Liver (tissue), 9 donors: Measurements from ENCODE around the gene HIP1. TPM values are rescaled to one million over a fixed set of nuclear protein-coding genes. Genes with fewer than 3 reads are reported as not detected.
A peak's percentile ranks its signal among the peaks of the same experiment; 100 is the strongest.

Source experiments
- DNase-seq: peaks from one replicate; pipeline ENCODE4 v3.0.0-alpha.2; 2017; ENCODE audit warnings: low spot score
- H3K27ac ChIP-seq, 2 donors: one replicate each; pipeline ENCODE4 v1.7.0; 2013; ENCODE audit warnings: inconsistent platforms in 2 of 2, low read length in 2 of 2, control low read depth in 1 of 2, low read depth in 1 of 2, mild to moderate bottlenecking in 1 of 2
- H3K27me3 ChIP-seq, 4 donors: one replicate each; pipeline versions ENCODE4 v1.6.1 to v1.7.0; 2013; ENCODE audit warnings: low read length in 3 of 4, inconsistent platforms in 1 of 4, mild to moderate bottlenecking in 1 of 4, moderate library complexity in 1 of 4; ENCODE audit not compliant: control insufficient read depth in 4 of 4, insufficient read depth in 4 of 4
- H3K36me3 ChIP-seq, 4 donors: one replicate each; pipeline versions ENCODE4 v1.6.1 to v1.7.0; 2013; ENCODE audit warnings: low read length in 3 of 4, mild to moderate bottlenecking in 3 of 4, low read depth in 1 of 4, moderate library complexity in 1 of 4; ENCODE audit not compliant: control insufficient read depth in 4 of 4, insufficient read depth in 3 of 4
- H3K4me1 ChIP-seq, 4 donors: one replicate each; pipeline versions ENCODE4 v1.6.1 to v1.7.0; 2013; ENCODE audit warnings: low read length in 3 of 4, mild to moderate bottlenecking in 3 of 4, moderate library complexity in 1 of 4; ENCODE audit not compliant: control insufficient read depth in 4 of 4, insufficient read depth in 4 of 4
- H3K4me3 ChIP-seq, 3 donors: one replicate each; pipeline versions ENCODE4 v1.6.1 to v1.7.0; 2013; ENCODE audit warnings: low read length in 3 of 3, control low read depth in 1 of 3, low read depth in 1 of 3, mild to moderate bottlenecking in 1 of 3
- H3K9ac ChIP-seq, 2 donors: one replicate each; pipeline ENCODE4 v1.7.0; 2013; ENCODE audit warnings: low read length in 2 of 2, mild to moderate bottlenecking in 2 of 2, moderate library complexity in 2 of 2, control low read depth in 1 of 2, low read depth in 1 of 2
- H3K9me3 ChIP-seq, 4 donors: one replicate each; pipeline versions ENCODE4 v1.6.1 to v1.7.0; 2013; ENCODE audit warnings: low read length in 3 of 4; ENCODE audit not compliant: control insufficient read depth in 4 of 4
- ATF3 ChIP-seq: IDR thresholded peaks from 2 replicates; pipeline ENCODE4 v1.6.1; 2016; ENCODE audit warnings: antibody characterized with exemption
- EGR1 ChIP-seq, 2 donors: IDR thresholded peaks; 2 replicates each; pipeline ENCODE4 v1.6.1; 2016 to 2018; ENCODE audit warnings: antibody characterized with exemption in 2 of 2, low read depth in 2 of 2
- FOXA1 ChIP-seq: IDR thresholded peaks from 2 replicates; pipeline ENCODE4 v1.6.1; 2016; ENCODE audit warnings: antibody characterized with exemption
- FOXA2 ChIP-seq: IDR thresholded peaks from 2 replicates; pipeline ENCODE4 v1.6.1; 2016; ENCODE audit warnings: antibody characterized with exemption
- GABPA ChIP-seq, 2 donors: IDR thresholded peaks in 1 of 2; conservative IDR thresholded peaks in 1 of 2; 2 replicates each; pipeline ENCODE4 v1.6.1; 2016; ENCODE audit warnings: antibody characterized with exemption in 2 of 2, mild to moderate bottlenecking in 1 of 2, moderate library complexity in 1 of 2
- HNF4A ChIP-seq, 2 donors: conservative IDR thresholded peaks; 2 replicates each; pipeline ENCODE4 v1.6.1; 2016; ENCODE audit warnings: antibody characterized with exemption in 2 of 2, mild to moderate bottlenecking in 2 of 2
- HNF4G ChIP-seq: IDR thresholded peaks from 2 replicates; pipeline ENCODE4 v1.6.1; 2016; ENCODE audit warnings: antibody characterized with exemption
- JUND ChIP-seq, 2 donors: IDR thresholded peaks; 2 replicates each; pipeline ENCODE4 v1.6.1; 2016; ENCODE audit warnings: antibody characterized with exemption in 2 of 2
- MAX ChIP-seq: IDR thresholded peaks from 2 replicates; pipeline ENCODE4 v1.6.1; 2016; ENCODE audit warnings: antibody characterized with exemption
- NR2F2 ChIP-seq: IDR thresholded peaks from 2 replicates; pipeline ENCODE4 v1.6.1; 2016; ENCODE audit warnings: antibody characterized with exemption
- RAD21 ChIP-seq, 2 donors: IDR thresholded peaks; 2 replicates each; pipeline ENCODE4 v1.6.1; 2016; ENCODE audit warnings: antibody characterized with exemption in 2 of 2, mild to moderate bottlenecking in 2 of 2
- REST ChIP-seq: IDR thresholded peaks from 2 replicates; pipeline ENCODE4 v1.6.1; 2016; ENCODE audit warnings: antibody characterized with exemption, mild to moderate bottlenecking
- RXRA ChIP-seq, 2 donors: IDR thresholded peaks; 2 replicates each; pipeline ENCODE4 v1.6.1; 2017 to 2018; ENCODE audit warnings: antibody characterized with exemption in 2 of 2, mild to moderate bottlenecking in 1 of 2
- SP1 ChIP-seq: IDR thresholded peaks from 2 replicates; pipeline ENCODE4 v1.6.1; 2018; ENCODE audit warnings: antibody characterized with exemption, mild to moderate bottlenecking
- TAF1 ChIP-seq: conservative IDR thresholded peaks from 2 replicates; pipeline ENCODE4 v1.6.1; 2016; ENCODE audit warnings: antibody characterized with exemption, mild to moderate bottlenecking
- YY1 ChIP-seq: IDR thresholded peaks from 2 replicates; pipeline ENCODE4 v1.6.1; 2016; ENCODE audit warnings: antibody characterized with exemption, mild to moderate bottlenecking
- ZBTB33 ChIP-seq: IDR thresholded peaks from 2 replicates; pipeline ENCODE4 v1.6.1; 2016; ENCODE audit warnings: antibody characterized with exemption
- WGBS: extraction: QIAGEN DNeasy Blood & Tissue Kit; methylation state at CpG from one replicate; pipeline ENCODE4 v1.1.7; 2013; 5-methylcytosine and 5-hydroxymethylcytosine counted together
- polyA plus RNA-seq, 2 donors: library from polyadenylated mRNA; stranded (reverse) in 1 of 2; unstranded in 1 of 2; fragments of 200-250 nt in 1 of 2; fragments of >200 nt in 1 of 2; fragmentation: Nextera tagmentation in 1 of 2; extraction: Ambion mirVana in 1 of 2; gene quantifications; one replicate each; pipeline versions ENCODE4 v1.2.1 to v1.2.3, GENCODE V29; 2013 to 2015
- total RNA-seq, 2 donors: library from RNA; depleted of rRNA; stranded (reverse); fragments of >200 nt; gene quantifications; one replicate each; pipeline ENCODE4 v1.2.3, GENCODE V29; 2014
- donor health status: healthy.
- donor health status: healthy.
- donor health status: healthy.
- donor health status: healthy.
- donor health status: healthy.

Gene HIP1
- total and polyA plus RNA-seq, 4 donors, result 3.8 to 13.6 (median 7.8) TPM

- Histone ChIP-seq H3K9ac (no peak overlapping the region), H3K27ac (peak overlapping the region in 1 of 2 donors; percentile 46), H3K9me3 (no peaks in the 10 kb centered on the region), H3K27me3 (no peaks in the 10 kb centered on the region), H3K36me3 (peaks cover 3 to 59% (median 35%) of the 10 kb centered on the region in 4 donors), H3K4me3 (no peak overlapping the region), H3K4me1 (no peaks in the 10 kb centered on the region)
- WGBS, result 77% methylated on average over 6 of the region's 6 CpGs
- TF ChIP-seq RAD21 (IDR thresholded peaks at IDR 0.05) (peak in 1 of 2 donors; percentile 13), HNF4G (no peak), RXRA (IDR thresholded peaks at IDR 0.05) (no peak)
- no peak for DNase-seq
These were observed 173.5 kb downstream of the HIP1 start for GRCh38 chr7:75565132-75565837.

GRCh38 chr7:75563171-75563570 lies 175.6 kb downstream of the HIP1 start:
- Histone ChIP-seq H3K36me3 (peaks cover 10 to 70% (median 33%) of the 10 kb centered on the region in 4 donors), H3K27ac (no peak overlapping the region), H3K4me1 (no peaks in the 10 kb centered on the region), H3K9me3 (no peaks in the 10 kb centered on the region), H3K9ac (no peak overlapping the region), H3K27me3 (no peaks in the 10 kb centered on the region), H3K4me3 (no peak overlapping the region)
- no peak for TF ChIP-seq RXRA (IDR thresholded peaks at IDR 0.05)
- 99% methylated on average over 3 of the region's 3 CpGs for WGBS
- DNase-seq, result no peak

GRCh38 chr7:75559976-75560365 lies 178.8 kb downstream of the HIP1 start:
- 96% methylated on average over 6 of the region's 6 CpGs for WGBS
- peaks cover 21 to 76% (median 43%) of the 10 kb centered on the region in 4 donors for H3K36me3 ChIP-seq

More at GRCh38 chr7:75559976-75560365, 178.8 kb downstream of the HIP1 start:
- H3K9me3 ChIP-seq, result no peaks in the 10 kb centered on the region
- no peak overlapping the region for H3K4me3 ChIP-seq
- DNase-seq, result no peak
- no peaks in the 10 kb centered on the region for H3K27me3 ChIP-seq
- no peak overlapping the region for H3K9ac ChIP-seq
- TF ChIP-seq EGR1 (IDR thresholded peaks at IDR 0.05; ENCODE audit: low read depth in 2 of 2) (no peak), RAD21 (IDR thresholded peaks at IDR 0.05) (no peak), FOXA2 (no peak), HNF4G (no peak), GABPA (IDR thresholded peaks at IDR 0.05 in 1 of 2, conservative IDR thresholded peaks at IDR 0.05 in 1 of 2) (no peak), JUND (IDR thresholded peaks at IDR 0.05) (no peak), ATF3 (no peak), REST (no peak), MAX (no peak), HNF4A (conservative IDR thresholded peaks at IDR 0.05) (no peak), YY1 (no peak), ZBTB33 (no peak), SP1 (no peak), NR2F2 (no peak), TAF1 (no peak), FOXA1 (no peak)
- no peak overlapping the region for H3K27ac ChIP-seq
- no peaks in the 10 kb centered on the region for H3K4me1 ChIP-seq
